ENCODE results near the gene SAMM50.

DNA sequence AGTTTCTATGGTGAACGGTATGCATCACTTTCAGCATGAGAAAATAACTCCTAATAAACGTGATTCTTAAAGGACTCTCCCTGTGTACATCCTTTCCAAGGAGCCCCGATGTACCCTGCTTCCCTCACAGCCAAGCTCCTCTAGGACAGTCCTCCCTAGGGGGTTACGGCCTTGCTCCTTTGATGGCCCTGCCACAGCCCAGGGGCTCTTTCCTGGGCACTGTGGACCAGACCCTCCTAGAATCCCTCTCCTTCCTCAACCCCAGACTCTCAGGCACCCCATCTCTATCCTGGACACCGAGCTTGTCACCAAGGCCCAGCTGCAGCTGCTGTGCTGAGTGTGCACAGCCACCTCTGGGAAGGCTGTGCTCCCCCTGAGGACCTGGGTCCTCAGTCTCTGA, 3.9 kb upstream of the SAMM50 start:
- TF ChIP-seq POLR2A (IDR thresholded peaks at IDR 0.05), result no peak
- TF ChIP-seq, protein P1, sequence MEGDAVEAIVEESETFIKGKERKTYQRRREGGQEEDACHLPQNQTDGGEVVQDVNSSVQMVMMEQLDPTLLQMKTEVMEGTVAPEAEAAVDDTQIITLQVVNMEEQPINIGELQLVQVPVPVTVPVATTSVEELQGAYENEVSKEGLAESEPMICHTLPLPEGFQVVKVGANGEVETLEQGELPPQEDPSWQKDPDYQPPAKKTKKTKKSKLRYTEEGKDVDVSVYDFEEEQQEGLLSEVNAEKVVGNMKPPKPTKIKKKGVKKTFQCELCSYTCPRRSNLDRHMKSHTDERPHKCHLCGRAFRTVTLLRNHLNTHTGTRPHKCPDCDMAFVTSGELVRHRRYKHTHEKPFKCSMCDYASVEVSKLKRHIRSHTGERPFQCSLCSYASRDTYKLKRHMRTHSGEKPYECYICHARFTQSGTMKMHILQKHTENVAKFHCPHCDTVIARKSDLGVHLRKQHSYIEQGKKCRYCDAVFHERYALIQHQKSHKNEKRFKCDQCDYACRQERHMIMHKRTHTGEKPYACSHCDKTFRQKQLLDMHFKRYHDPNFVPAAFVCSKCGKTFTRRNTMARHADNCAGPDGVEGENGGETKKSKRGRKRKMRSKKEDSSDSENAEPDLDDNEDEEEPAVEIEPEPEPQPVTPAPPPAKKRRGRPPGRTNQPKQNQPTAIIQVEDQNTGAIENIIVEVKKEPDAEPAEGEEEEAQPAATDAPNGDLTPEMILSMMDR (IDR thresholded peaks at IDR 0.05), result no peak
